Fibroblast of lung (primary cell): ENCODE data around the gene SEC22A. TPM values are rescaled to one million over a fixed set of nuclear protein-coding genes. Genes with fewer than 3 reads are reported as not detected.

Experiments used
- DNase-seq, 2 donors: peaks; one replicate each; pipeline versions ENCODE4 v3.0.0 to v3.0.0-alpha.2; 2010; ENCODE audit warnings: low read depth in 2 of 2
- H2AFZ ChIP-seq: 2 replicates; pipeline ENCODE4 v1.5.1; 2012; ENCODE audit warnings: low read length, control low read depth, inconsistent platforms
- H3K27ac ChIP-seq: 2 replicates; pipeline ENCODE4 v1.5.1; 2011; ENCODE audit warnings: low read length, control low read depth; ENCODE audit not compliant: insufficient read depth
- H3K27me3 ChIP-seq: 2 replicates; pipeline ENCODE4 v1.5.1; 2011; ENCODE audit warnings: mild to moderate bottlenecking, low read length; ENCODE audit not compliant: control insufficient read depth, insufficient read depth
- H3K36me3 ChIP-seq: 2 replicates; pipeline ENCODE4 v1.5.1; 2011; ENCODE audit warnings: low read length; ENCODE audit not compliant: control insufficient read depth, insufficient read depth
- H3K4me1 ChIP-seq: 2 replicates; pipeline ENCODE4 v1.5.1; 2011; ENCODE audit warnings: low read length; ENCODE audit not compliant: control insufficient read depth, insufficient read depth; ENCODE audit errors: extremely low read depth
- H3K4me2 ChIP-seq: 2 replicates; pipeline ENCODE4 v1.5.1; 2011; ENCODE audit warnings: low read length, control low read depth; ENCODE audit not compliant: insufficient read depth; ENCODE audit errors: extremely low read depth
- H3K4me3 ChIP-seq, 4 experiments: fragments of 200-600 bp in 1 of 4; sonication (generic) in 1 of 4; replicated peaks in 1 of 4; 2 replicates each; pipeline ENCODE4 v1.5.1; 2011 to 2016; ENCODE audit warnings: low read length in 4 of 4, low read depth in 3 of 4, mild to moderate bottlenecking in 3 of 4, control low read depth in 2 of 4, inconsistent platforms in 1 of 4, mixed read lengths in 1 of 4; ENCODE audit not compliant: insufficient read depth in 1 of 4; ENCODE audit errors: control extremely low read depth in 1 of 4
- H3K79me2 ChIP-seq: 2 replicates; pipeline ENCODE4 v1.5.1; 2012; ENCODE audit warnings: mild to moderate bottlenecking, low read length, inconsistent platforms; ENCODE audit not compliant: control insufficient read depth, insufficient read depth
- H3K9ac ChIP-seq: 2 replicates; pipeline ENCODE4 v1.5.1; 2011; ENCODE audit warnings: mild to moderate bottlenecking, low read length, control low read depth; ENCODE audit not compliant: insufficient read depth
- H3K9me3 ChIP-seq: 2 replicates; pipeline ENCODE4 v1.5.1; 2012; ENCODE audit warnings: low read depth, low read length; ENCODE audit not compliant: control insufficient read depth, insufficient read depth
- H4K20me1 ChIP-seq: 2 replicates; pipeline ENCODE4 v1.5.1; 2011; ENCODE audit warnings: low read length; ENCODE audit not compliant: control insufficient read depth, insufficient read depth; ENCODE audit errors: extremely low read depth
- CTCF ChIP-seq, 2 donors: IDR thresholded peaks in 1 of 2; conservative IDR thresholded peaks in 1 of 2; 1 replicate in 1 of 2; 2 replicates in 1 of 2; pipeline ENCODE4 v1.5.1; 2011 to 2012; ENCODE audit warnings: low read length in 2 of 2, control low read depth in 1 of 2, inconsistent platforms in 1 of 2, low read depth in 1 of 2, mild to moderate bottlenecking in 1 of 2
- EZH2 ChIP-seq: IDR thresholded peaks from 2 replicates; pipeline ENCODE4 v1.5.1; 2012; ENCODE audit warnings: low read length, control low read depth, mild to moderate bottlenecking; ENCODE audit errors: missing control alignments
- polyA plus RNA-seq, 2 donors: library from polyadenylated mRNA; depleted of rRNA in 1 of 2; stranded (reverse) in 1 of 2; unstranded in 1 of 2; fragments of >200 nt; gene quantifications; 2 replicates each; pipeline ENCODE4 v1.2.1, GENCODE V29; 2011 to 2012; ENCODE audit warnings: missing spikeins in 1 of 2
- total RNA-seq: library from RNA; depleted of rRNA; stranded (reverse); fragments of >200 nt; gene quantifications from 2 replicates; pipeline ENCODE4 v1.2.1, GENCODE V29; 2014

The SEC22A gene
- total and polyA plus RNA-seq, 2 donors (not counting 1 experiment from before 2014, with no cell fraction given), result 45.4 to 52.7 TPM

DNA sequence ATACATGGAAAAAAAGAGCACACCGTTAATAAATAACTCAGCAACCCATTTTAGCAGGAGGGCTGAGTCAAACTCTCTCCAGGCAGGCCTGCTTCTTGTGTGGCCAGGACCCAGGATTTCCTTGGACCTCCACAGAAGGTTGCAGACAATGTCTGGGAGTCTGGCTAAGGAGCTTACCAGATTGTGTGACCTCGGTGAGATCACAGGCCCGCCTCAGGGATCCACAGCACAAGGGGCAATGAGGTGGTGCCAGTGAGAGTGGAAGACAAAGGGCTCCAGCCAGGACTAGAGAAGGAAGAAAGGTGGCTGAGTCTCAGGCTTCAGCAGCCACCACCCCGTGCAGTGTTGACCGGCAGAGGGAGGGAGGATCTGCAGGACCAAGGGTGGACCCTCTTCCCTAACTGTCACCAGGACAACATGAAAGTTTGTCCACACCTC is 32.2 kb upstream of the SEC22A start:
- Histone ChIP-seq H3K27ac (no peak overlapping the region), H3K27me3 (no peaks in the 10 kb centered on the region), H3K79me2 (no peaks in the 10 kb centered on the region), H3K4me3 (no peak overlapping the region), H3K4me1 (no peaks in the 10 kb centered on the region), H3K9ac (no peak overlapping the region), H3K9me3 (no peaks in the 10 kb centered on the region), H3K36me3 (peaks cover 3% of the 10 kb centered on the region), H2AFZ (no peak overlapping the region), H4K20me1 (no peaks in the 10 kb centered on the region), H3K4me2 (no peak overlapping the region)
- no peak for DNase-seq
- TF ChIP-seq CTCF (conservative IDR thresholded peaks at IDR 0.05 in 1 of 2, IDR thresholded peaks at IDR 0.05 in 1 of 2; ENCODE audit: low read depth in 1 of 2, low read length in 2 of 2) (no peak), EZH2 (no peak)

DNA sequence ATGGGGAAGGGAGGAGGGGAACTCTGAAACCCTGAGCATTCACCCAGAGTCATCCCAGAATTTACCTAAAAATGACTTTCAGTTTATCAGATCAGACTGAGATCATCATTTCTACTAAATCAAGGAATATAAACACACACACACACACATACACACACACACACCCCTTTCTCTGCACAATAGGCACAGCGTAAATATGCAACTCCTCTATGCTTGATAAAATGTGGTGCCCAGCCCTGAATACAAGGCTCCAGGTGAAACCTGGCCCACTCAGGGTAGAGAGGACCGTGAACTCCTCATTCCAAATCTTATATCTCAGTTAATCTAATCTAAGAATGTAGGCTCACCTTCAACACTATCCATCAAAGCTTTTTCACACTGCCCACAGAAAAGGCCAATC is 31.8 kb upstream of the SEC22A start:
- Histone ChIP-seq H4K20me1 (no peaks in the 10 kb centered on the region), H3K9ac (no peak overlapping the region), H3K36me3 (peaks cover 3% of the 10 kb centered on the region), H3K79me2 (no peaks in the 10 kb centered on the region), H3K4me1 (no peaks in the 10 kb centered on the region), H2AFZ (no peak overlapping the region), H3K27ac (no peak overlapping the region), H3K27me3 (no peaks in the 10 kb centered on the region), H3K4me2 (no peak overlapping the region), H3K9me3 (no peaks in the 10 kb centered on the region), H3K4me3 (no peak overlapping the region)
- DNase-seq, result no peak
- no peak for TF ChIP-seq EZH2
- no peak for TF ChIP-seq CTCF (conservative IDR thresholded peaks at IDR 0.05 in 1 of 2, IDR thresholded peaks at IDR 0.05 in 1 of 2; ENCODE audit: low read depth in 1 of 2, low read length in 2 of 2)

DNA sequence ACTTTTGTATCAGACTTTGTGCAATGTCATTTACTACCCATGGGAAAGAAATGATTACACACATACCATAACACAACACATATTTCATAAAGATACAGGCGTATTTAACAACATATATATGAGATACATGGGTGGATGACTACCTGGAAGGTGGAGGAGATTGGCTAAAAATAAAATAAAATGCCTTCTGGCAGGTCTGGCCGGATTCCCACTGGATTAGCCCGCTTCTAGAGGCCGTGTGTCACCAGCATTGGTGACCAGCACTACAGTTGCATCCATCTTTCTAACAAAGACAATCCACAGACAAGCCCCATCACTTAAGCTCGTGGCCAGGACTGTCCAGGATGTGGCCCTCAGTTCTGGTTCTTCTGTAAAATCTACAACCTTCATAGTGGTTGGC is 21.0 kb upstream of the SEC22A start:
- Histone ChIP-seq H3K4me2 (no peak overlapping the region), H3K36me3 (no peaks in the 10 kb centered on the region), H3K27ac (no peak overlapping the region), H4K20me1 (no peaks in the 10 kb centered on the region), H3K9me3 (no peaks in the 10 kb centered on the region), H3K4me3 (no peak overlapping the region), H2AFZ (no peak overlapping the region), H3K79me2 (no peaks in the 10 kb centered on the region), H3K27me3 (no peaks in the 10 kb centered on the region), H3K4me1 (no peaks in the 10 kb centered on the region), H3K9ac (no peak overlapping the region)
- DNase-seq, result no peak
- TF ChIP-seq EZH2, result no peak
- no peak for TF ChIP-seq CTCF (conservative IDR thresholded peaks at IDR 0.05 in 1 of 2, IDR thresholded peaks at IDR 0.05 in 1 of 2; ENCODE audit: low read depth in 1 of 2, low read length in 2 of 2)
